HG03175 (cell line): ENCODE results near the gene IDH2.
"Not testable (repeated sequence)": the region's sequence is repeated elsewhere in the genome, so short reads cannot be mapped to it uniquely, and the experiment has no call there.

Source experiments
- ATAC-seq: cut with Tn5 transposase; IDR thresholded peaks from one replicate; pipeline ENCODE4 v1.9.1; 2021; ENCODE audit warnings: mild to moderate bottlenecking, moderate library complexity; ENCODE audit not compliant: unreplicated experiment

The IDH2 gene

DNA sequence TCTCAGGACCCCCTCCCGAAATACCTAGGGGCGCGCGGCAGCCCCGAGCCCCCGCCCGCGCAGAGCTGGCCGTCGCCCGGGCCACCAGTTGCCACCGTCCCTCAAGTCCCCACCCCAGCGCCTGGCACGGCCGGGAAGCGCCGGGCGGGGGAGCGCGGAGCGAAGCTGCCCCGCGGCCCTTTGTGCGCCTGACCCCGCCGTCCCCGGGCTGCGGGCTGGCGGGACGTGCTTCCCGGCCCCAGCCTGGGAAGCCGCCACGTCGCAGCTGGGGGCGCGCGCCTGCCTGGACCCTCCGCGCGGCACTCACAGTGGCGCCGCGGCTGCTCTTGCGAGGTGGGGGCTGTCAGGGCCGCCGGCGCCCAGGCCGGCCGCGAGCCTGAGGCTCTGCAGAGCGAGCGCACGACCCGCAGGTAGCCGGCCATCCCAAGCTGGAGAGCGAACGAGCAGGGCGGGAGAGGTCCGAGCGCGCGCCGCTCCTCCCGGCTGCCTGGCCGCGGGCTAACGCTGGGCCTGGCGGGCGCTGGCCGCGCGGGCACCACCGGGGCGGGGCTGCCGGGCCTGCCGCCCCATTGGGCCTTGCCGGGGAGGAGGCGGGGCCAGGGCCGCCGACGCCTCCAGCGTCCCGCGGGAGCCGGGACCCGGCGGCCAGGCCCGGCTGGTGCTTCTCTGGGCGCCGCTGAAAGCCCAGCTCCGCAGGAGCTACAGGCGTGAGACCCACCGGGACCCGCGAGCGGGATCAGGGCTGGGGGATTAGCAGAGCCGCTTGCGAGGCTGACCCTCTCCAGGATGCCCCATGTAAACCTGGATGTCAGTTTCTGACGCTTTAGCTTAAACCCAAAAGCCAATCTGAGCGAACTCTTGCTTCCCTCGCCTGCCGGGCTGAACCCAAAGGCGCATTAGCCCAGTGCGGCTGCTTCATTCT lies at the start of gene IDH2:
Gene IDH2, minus strand, starts transcription at position 500 of the 922 bp plus-strand sequence. Its CDS starts 78 bp downstream, at position 422.
- ATAC-seq, result peak; percentile 72

DNA sequence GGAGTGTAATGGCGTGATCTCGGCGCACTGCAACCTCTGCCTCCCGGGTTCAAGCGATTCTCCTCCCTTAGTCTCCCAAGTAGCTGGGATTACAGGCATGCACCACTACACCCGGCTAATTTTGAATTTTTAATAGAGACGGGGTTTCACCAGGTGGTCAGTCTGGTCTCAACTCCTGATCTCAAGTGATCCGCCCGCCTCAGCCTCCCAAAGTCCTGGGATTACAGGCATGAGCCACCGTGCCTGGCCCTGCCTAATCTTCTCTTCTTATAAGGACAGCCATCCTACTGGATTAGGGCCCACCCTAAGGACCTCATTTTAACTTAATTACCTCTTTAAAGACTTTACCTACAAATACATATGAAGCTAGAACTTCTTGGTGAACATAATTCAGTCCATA lies 48.3 kb upstream of the IDH2 start:
- not testable (repeated sequence) for ATAC-seq

DNA sequence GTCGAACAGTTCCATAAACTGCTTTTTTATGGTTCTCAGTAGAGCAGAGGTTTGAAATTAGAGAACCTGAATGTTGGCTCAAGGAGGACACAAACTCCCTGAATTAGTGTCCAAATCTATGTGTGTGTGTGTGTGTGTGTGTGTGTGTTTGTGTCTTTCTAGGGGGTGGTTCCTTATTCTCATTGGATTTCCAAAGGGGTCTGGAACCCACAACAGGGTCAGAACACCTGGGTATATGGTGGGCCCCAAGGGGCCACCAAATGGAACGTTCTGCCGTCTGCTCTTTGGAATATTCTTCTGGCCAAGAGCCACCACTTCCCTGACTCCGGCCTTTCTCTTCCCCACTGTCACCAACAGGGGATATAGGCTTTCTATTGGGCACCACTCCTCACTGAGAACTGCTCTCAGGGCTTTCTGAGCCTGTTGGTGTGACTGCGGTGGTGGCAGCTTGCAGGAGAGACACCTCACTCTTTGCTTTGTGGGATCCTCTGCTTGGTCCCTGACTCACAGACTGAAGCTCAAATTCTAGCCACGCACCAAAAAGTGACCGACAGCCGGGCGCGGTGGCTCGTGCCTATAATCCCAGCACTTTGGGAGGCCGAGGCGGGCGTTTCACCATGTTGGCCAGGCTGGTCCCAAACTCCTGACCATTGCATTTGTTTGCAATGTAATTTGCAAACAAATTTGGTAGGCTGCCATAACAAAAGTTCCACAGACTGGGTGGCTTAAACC lies 47.5 kb upstream of the IDH2 start:
- no peak for ATAC-seq

DNA sequence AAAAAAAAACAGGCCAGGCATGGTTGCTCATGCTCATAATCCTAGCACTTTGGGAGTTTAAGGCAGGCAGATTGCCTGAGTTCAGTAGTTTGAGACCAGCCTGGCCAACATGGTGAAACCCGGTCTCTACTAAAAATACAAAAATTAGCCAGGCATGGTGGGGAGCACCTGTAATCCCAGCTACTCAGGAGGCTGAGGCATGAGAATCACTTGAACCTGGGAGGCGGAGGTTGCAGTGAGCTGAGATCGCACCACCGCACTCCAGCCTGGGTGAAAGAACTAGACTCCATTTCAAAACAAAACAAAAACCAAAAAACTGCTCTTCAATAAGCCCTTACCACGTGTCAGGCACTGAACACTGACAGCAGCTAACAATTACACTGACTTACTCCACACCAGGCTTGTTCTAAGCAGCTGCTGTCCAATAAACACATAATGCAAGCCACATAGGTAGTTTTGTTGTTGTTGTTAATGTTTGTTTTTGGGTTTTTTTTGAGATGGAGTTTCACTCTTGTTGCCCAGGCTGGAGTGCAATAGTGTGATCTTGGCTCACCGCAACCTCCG lies 44.0 kb upstream of the IDH2 start:
- peak; percentile 39 for ATAC-seq

DNA sequence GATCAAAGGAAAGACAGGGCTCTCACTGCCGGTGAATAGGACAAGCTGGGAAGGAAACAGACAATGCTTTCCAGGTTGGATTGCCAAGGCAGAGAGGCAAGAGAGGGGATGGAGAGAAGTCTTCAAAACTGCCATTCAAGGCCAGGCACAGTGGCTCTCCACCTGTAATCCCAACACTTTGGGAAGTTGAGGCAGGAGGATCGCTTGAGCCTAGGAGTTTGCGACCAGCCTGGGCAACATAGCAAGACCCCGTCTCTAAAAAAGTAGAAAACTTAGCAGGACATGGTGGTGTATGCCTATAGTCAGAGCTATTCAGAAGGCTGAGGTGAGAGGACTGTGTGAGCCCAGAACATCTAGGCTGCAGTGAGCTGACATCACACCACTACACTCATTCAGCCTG lies 43.5 kb upstream of the IDH2 start:
- no peak for ATAC-seq

DNA sequence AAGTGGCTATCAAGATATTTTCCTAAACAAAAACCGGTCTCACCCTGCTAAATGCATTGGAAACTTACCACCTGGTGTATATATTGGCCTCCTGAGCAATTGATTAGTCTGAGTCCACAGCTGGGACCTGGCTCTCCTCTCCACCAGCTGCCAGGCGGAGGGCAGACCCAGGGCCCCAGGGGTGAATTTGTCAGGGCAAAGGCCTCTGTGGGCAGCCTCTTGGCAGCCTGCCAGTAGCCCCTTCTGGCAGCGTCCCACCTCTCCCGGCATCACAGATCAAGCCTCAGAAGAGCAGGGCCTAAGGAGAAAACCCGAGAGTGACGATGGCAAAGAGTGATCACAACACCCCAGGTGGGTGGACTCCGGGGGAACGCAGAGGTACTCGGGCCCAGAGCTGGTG lies 43.0 kb upstream of the IDH2 start:
- no peak for ATAC-seq

DNA sequence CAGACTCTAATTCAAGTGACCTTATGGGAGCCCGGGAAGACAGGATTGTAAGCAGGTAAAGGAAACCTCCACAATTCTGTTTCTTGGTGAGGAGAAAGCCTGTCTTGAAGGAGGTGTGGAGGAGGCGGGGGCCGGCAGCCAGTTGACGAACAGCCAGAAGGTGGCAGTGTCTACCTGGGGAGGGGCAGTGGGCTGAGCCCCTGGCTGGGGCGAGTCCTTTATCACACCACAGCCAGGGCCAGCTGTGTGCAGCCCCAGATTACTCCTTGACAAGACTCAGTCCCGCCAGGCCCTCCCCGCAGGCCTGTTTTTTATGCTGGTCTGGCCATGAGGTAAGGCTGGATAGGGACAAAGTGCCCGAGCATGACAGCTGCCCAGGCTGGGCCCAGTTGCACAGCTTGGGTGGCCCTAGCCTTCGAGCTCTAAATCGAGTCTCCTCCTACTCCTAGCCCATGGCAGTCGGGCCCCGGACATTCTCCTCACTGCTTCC lies 40.9 kb upstream of the IDH2 start:
- ATAC-seq, result peak; percentile 68

DNA sequence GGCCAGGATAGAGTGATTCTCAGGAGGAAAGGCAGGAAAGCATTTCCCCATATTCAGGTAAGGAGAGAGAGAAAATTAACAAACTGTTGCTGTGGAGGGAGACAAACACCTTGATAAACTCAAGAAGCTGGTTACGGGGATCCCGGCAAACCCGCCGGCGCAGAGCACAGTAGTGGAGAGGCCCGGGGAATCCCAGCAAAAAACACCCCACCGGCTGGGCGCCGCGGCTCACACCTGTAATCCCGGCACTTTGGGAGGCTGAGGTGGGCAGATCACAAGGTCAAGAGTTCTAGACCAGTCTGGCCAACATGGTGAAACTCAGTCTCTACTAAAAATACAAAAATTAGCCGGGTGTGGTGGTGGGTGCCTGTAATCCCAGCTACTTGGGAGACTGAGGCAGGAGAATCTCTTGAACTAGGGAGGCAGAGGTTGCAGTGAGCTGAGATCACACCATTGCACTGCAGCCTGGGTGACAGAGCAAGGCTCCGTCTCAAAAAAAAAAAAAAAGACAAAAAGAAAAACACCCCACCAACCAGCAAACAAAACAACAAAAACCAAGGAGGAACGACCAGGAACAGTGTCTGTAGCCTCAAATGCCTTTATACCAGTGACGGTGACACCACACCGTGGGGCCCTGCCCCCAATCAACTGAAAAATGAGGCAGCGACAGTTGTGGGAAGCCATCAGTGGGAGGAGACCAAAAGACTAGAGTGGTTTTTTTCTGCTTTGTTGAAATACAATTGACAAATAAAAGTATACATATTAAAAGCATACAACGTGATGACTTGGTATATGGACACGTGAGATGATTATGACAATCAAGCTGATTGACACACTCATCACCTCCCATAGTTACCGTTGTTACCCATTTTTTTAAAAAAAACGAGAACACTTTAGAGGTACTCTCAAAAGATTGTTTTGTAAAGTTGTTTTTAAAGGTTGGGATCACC lies 40.2 kb upstream of the IDH2 start:
- ATAC-seq, result no peak

DNA sequence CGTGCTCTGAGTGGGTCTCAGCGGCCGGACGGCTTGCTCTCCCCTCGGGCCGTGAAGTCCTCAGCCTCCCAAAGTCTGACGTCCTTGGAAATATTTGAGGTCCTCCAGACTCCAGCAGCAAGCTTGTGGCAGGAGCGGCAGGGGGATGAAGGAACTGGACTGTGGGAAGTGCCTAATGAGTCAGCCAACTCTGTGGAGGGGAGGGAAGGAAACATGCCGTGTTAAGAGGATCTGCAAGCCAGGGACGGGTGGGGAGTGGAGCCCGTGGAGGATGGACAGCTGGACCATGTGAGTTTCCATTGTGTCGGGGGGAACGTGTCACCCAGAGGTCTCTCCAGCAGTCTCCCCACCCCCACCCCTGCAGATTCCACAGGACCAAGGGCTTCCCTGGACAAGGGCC lies 39.4 kb upstream of the IDH2 start:
- no peak for ATAC-seq

DNA sequence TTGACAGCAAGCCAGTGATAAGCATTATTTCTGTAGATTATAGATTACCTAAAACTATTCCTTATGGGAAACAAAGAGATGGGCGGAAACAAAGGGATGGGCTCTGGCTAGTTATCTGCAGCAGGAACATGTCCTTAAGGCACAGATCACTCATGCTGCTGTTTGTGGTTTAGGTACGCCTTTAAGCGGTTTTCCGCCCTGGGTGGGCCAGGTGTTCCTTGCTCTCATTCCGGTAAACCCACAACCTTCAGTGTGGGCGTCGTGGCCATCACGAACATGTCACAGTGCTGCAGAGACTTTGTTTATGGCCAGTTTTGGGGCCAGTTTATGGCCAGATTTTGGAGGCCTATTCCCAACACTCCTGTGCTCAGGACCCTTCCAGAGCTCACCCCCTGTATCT lies 37.3 kb upstream of the IDH2 start:
- not testable (repeated sequence) for ATAC-seq

DNA sequence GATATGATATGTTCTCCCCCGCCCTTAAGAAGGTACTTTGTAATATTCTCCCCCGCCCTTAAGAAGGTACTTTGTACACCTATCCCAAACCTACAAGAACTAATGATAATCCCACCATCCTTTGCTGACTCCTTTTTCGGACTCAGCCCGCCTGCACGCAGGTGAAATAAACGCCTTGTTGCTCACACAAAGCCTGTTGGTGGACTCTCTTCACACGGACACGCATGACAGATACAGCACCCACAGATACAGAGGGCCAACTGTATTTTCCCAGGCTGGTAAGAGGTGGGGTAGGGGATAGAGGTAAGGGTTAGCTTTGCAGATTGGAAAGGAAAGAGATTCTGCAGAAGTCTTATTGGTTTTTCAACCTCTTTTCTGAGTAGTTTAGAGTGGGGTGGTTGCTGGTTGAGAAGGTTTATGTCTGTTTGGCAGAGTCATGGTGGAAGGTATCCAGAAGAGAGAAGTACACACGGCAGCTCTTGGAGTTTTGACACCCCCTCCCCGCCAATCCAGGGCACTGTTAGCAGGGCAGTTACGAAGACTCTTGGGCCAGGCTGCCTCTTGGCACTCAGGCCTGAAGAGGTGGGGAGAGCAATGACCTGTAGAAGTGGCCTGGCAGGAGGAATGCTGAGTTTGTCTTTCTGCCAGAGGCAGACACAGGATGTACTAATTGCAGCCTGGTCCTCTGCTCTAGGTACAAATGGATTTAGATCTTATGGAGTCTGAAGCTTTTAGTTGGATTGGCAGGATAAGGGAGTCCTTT lies 36.0 kb upstream of the IDH2 start:
- ATAC-seq, result no peak

DNA sequence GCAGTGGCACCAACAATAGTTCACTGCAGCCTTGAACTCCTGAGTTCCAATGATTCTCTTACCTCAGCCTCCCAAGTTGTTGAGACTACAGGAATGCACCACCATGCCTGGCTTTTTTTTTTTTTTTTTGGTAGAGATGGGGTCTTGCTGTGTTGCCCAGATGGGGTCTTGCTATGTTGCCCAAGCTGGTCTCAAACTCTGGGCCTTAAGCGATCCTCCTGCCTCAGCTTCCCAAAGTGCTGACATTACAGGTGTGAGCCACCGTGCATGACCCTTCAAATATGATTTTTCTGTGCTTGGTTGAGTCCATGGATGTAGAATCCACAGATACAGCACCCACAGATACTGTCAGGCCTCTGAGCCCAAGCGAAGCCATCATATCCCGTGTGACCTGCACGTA lies 30.2 kb upstream of the IDH2 start:
- ATAC-seq, result no peak

DNA sequence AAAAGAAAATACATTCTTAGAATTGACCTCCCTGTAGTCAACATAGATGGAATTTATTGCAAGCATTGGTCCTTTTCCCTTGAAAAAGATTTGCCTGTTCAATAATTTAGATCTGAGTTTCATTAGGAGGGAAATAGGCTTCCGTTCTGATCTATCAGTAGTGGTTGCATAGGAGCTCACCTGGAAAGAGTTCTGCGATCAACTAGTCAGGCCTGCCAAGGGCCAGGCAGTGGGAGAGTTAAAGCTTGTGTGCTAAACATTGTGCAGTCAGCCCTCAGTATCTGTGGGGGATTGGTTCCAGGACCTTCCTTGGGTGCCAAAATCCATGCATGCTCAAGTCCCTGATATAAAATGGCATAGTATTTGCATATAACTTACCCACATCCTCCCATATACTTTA lies 29.6 kb upstream of the IDH2 start:
- no peak for ATAC-seq

DNA sequence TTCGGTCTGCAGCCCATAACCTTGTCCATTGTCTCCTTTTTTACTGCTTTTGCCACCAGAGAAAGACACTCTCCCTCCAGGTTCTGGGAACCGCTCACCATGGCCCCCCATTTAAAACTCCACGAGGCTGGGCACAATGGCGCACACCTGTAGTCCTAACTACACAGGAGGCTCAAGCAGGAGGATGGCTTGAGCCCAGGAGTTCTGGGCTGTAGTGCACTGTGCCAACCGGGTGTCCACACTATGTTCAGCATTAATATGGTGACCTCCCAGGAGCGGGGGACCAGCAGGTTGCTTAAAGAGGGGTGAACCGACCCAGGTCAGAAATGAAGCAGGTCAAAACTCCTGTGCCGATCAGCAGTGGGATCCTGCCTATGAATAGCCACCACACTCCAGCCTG lies 28.0 kb upstream of the IDH2 start:
- ATAC-seq, result no peak

DNA sequence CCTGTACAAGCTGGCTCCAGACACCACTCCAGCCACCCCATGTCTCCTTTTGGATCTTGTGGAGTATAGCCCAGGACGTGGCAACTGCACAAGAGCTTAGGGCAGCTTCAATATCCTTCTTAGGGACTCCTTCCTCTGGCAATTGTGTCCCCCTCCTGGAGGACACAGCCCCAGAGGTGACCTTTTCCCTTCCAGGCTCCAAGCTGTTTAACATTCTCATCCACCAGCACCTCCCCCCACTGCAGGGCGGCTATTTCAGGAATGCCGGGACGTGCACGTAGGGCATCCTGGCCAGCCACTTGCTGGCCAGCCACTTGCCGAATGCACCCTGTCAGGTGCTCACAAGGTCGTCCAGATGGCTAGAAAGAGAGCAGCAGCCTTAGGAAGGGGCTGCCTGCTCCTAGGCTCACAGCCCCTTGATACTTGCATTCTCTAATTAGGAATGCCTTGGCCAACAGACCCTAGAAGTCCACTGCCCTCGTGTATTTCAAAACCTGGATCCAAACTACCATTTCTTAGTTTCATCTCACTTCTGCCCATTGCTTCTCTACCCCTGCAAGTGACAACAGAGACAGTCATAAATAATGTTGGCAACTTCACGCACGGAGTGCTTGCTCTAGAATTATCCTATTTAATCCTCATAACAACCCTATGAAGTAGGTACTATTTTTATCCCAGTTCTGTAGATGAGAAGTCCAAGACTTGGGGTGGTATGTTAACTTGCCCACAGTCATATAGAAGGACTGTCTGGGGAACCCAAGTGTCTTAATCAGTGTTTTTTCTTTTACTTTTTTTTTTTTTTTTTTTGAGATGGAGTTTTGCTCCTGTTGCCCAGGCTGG lies 24.5 kb upstream of the IDH2 start:
- no peak for ATAC-seq

DNA sequence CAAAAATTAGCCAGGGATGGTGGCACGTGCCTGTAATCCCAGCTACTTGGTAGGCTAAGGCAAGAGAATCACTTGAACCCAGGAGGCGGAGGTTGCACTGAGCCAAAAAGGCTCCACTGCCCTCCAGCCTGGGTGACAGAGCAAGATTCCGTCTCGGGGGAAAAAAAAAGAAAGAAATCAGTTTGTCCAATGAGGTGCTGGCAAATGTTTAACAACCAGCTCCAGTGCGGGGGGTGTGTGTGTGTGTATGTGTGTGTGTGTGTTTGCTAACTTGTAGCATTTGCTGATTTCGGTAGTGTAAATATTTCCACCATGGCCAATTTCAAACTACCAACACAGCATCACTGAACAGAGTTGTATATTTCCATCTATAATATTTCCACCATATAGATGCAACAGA lies 23.8 kb upstream of the IDH2 start:
- no peak for ATAC-seq

DNA sequence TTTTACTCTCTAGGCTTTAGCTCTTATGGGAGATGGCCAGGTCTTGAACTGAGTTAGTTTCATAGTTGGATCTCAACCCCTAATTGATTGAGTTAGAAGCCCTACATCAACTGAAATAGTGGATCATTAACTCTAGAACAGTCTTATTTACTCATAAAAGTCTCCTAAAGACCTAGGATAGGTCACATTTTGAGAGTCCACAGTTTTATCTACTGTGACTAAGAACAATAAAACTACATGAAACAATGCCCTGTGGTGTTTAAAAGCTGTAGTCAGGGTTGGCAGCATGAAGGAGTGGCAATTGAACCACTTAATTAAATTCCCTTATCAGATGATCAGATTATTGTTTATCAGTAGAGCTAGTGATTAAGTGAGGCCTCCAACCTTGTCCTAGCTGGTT lies 22.2 kb upstream of the IDH2 start:
- ATAC-seq, result no peak

DNA sequence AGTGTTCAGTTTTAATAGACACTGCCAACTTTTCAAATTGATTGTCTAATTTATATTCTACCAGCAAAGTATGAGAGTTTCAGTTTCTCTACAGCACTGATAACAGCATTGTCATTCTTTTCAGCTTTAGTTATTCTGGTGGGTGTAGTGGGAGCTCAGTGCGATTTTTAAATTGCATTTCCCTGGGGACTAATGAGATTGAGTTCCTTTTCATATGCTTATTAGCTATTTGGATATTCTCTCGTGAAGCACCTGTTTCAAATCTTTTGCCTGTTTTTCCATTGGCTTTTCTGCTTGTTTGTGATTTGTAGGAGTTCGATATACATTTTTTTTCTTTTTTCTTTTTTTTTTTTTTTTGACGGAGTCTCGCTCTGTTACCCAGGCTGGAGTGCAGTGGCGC lies 18.8 kb upstream of the IDH2 start:
- no peak for ATAC-seq

DNA sequence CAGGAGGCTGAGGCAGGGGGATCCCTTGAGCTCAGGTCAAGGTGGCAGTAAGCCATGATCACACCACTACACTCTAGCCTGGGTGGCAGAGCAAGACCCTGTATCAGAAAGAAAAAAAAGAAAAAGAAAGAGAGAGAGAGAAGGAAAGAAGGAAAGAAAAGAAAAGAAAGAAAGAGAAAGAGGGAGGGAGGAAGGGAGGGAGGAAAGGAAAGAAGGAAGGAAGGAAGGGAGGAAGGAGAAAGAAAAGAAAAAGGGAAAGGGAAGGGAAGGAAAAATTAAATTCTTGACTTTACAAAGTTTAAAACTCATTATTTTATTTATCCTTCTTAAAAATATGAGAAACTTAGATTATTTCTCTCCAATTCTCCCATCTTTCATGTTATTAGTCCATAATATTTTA lies 17.1 kb upstream of the IDH2 start:
- ATAC-seq, result no peak
